ENCODE data around the gene PEAR1.

DNA sequence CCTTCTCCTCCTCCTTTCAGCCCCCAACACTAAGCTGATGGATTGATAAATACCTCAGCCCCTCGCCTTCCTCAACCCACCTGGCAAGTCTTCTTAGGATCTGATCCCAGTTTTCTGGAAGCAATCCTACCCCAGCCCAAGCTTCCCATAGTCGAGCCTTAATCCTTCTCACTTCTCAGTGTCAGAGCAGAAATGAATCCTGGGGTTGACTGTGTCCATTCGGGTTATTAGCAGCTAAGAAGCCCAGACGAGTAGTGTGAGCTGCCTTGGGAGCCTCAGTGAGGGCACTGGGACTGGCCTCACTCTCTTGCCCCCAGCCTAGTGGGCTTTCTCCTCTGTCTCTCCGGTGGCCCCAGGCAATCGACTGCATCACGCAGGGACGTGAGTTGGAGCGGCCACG is 12.4 kb upstream of the PEAR1 start:
- TF ChIP-seq, protein P1, sequence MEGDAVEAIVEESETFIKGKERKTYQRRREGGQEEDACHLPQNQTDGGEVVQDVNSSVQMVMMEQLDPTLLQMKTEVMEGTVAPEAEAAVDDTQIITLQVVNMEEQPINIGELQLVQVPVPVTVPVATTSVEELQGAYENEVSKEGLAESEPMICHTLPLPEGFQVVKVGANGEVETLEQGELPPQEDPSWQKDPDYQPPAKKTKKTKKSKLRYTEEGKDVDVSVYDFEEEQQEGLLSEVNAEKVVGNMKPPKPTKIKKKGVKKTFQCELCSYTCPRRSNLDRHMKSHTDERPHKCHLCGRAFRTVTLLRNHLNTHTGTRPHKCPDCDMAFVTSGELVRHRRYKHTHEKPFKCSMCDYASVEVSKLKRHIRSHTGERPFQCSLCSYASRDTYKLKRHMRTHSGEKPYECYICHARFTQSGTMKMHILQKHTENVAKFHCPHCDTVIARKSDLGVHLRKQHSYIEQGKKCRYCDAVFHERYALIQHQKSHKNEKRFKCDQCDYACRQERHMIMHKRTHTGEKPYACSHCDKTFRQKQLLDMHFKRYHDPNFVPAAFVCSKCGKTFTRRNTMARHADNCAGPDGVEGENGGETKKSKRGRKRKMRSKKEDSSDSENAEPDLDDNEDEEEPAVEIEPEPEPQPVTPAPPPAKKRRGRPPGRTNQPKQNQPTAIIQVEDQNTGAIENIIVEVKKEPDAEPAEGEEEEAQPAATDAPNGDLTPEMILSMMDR (IDR thresholded peaks at IDR 0.05) = no peak
- TF ChIP-seq POLR2A (IDR thresholded peaks at IDR 0.05) = no peak
- TF ChIP-seq EP300 (IDR thresholded peaks at IDR 0.05) = no peak

Data from ovary (tissue), 3 donors.